SK-N-SH (cell line): ENCODE measurements around the gene PLET1. TPM values are rescaled to one million over a fixed set of nuclear protein-coding genes. Genes with fewer than 3 reads are reported as not detected.

Experiments used
- CTCF ChIA-PET: fragments of 300-600, 350-600 bp; formaldehyde crosslinking; extraction: SDS; loops from one replicate; lab custom pipeline; 2021; lab: Yijun Ruan, JAX
- POLR2A ChIA-PET: fragments of 350-600 bp; sonication (Branson Sonifier 250); formaldehyde crosslinking; extraction: SDS; loops from one replicate; lab custom pipeline; 2020; ENCODE audit warnings: antibody characterized with exemption, inconsistent platforms; lab: Yijun Ruan, JAX
- DNase-seq: peaks from one replicate; pipeline ENCODE4 v3.0.0; 2012
- H2AFZ ChIP-seq: fragments of 200-600 bp; sonication (generic); 2 replicates; pipeline ENCODE4 v1.8.1; 2016; ENCODE audit warnings: antibody characterized with exemption, mild to moderate bottlenecking, low read depth
- H3F3A ChIP-seq: fragments of 200-600 bp; sonication (generic); replicated peaks from 2 replicates; pipeline ENCODE3; 2016; ENCODE audit warnings: antibody characterized with exemption, mild to moderate bottlenecking; ENCODE audit not compliant: insufficient read depth
- H3K27ac ChIP-seq, 2 experiments: fragments of 200-500 bp in 1 of 2; fragments of 200-600 bp in 1 of 2; sonication (Bioruptor generic) in 1 of 2; sonication (generic), shearing (Covaris generic) in 1 of 2; 2 replicates each; pipeline versions ENCODE4 v1.5.1 to v1.6.1; 2014 to 2016; ENCODE audit warnings: low read depth in 2 of 2, inconsistent platforms in 1 of 2, low read length in 1 of 2, mild to moderate bottlenecking in 1 of 2, mixed read lengths in 1 of 2
- H3K27me3 ChIP-seq: fragments of 200-600 bp; sonication (generic), shearing (Covaris generic); 2 replicates; pipeline ENCODE4 v1.6.1; 2016; ENCODE audit warnings: mixed run types; ENCODE audit not compliant: insufficient read depth
- H3K36me3 ChIP-seq, 2 experiments: fragments of 200-500 bp in 1 of 2; fragments of 200-600 bp in 1 of 2; sonication (Bioruptor generic) in 1 of 2; sonication (generic) in 1 of 2; replicated peaks in 1 of 2; 2 replicates each; pipeline versions ENCODE3 to v1.5.1; 2014 to 2016; ENCODE audit warnings: low read length in 1 of 2, mild to moderate bottlenecking in 1 of 2; ENCODE audit not compliant: insufficient read depth in 2 of 2, control insufficient read depth in 1 of 2
- H3K4me1 ChIP-seq, 2 experiments: fragments of 200-500 bp in 1 of 2; fragments of 200-600 bp in 1 of 2; sonication (Bioruptor generic) in 1 of 2; sonication (generic), shearing (Covaris generic) in 1 of 2; 2 replicates each; pipeline versions ENCODE4 v1.5.1 to v1.6.1; 2014 to 2016; ENCODE audit warnings: low read depth in 1 of 2, low read length in 1 of 2, mixed run types in 1 of 2; ENCODE audit not compliant: insufficient read depth in 2 of 2, control insufficient read depth in 1 of 2
- H3K4me2 ChIP-seq: fragments of 200-600 bp; sonication (generic), shearing (Covaris generic); 2 replicates; pipeline ENCODE4 v1.6.1; 2017; ENCODE audit warnings: mixed run types
- H3K4me3 ChIP-seq, 2 experiments: fragments of 200-500 bp in 1 of 2; fragments of 200-600 bp in 1 of 2; sonication (Bioruptor generic) in 1 of 2; sonication (generic), shearing (Covaris generic) in 1 of 2; 2 replicates each; pipeline versions ENCODE4 v1.5.1 to v1.8.1; 2014 to 2016; ENCODE audit warnings: low read depth in 2 of 2, inconsistent platforms in 1 of 2, low read length in 1 of 2, mild to moderate bottlenecking in 1 of 2, mixed read lengths in 1 of 2, moderate library complexity in 1 of 2
- H3K79me2 ChIP-seq: fragments of 200-600 bp; sonication (generic); 2 replicates; pipeline ENCODE4 v1.8.1; 2017; ENCODE audit warnings: mild to moderate bottlenecking; ENCODE audit not compliant: insufficient read depth
- H3K9ac ChIP-seq: fragments of 200-600 bp; sonication (generic); 2 replicates; pipeline ENCODE4 v1.6.1; 2017; ENCODE audit warnings: mixed run types
- H3K9me2 ChIP-seq: fragments of 200-600 bp; sonication (generic); 2 replicates; pipeline ENCODE4 v1.6.1; 2017; ENCODE audit warnings: mixed run types
- H3K9me3 ChIP-seq: fragments of 200-600 bp; sonication (generic); 2 replicates; pipeline ENCODE4 v1.6.1; 2017; ENCODE audit warnings: mixed run types, mild to moderate bottlenecking, moderate library complexity
- H4K20me1 ChIP-seq: fragments of 200-600 bp; sonication (generic); 2 replicates; pipeline ENCODE4 v1.6.1; 2017; ENCODE audit warnings: mild to moderate bottlenecking, mixed run types; ENCODE audit not compliant: insufficient read depth
- CHD2 ChIP-seq: fragments of 150-350 bp; IDR thresholded peaks from 2 replicates; pipeline ENCODE4 v1.6.1; 2018; ENCODE audit warnings: low read length; ENCODE audit not compliant: partially characterized antibody
- EZH2phosphoT487 ChIP-seq: fragments of 200-600 bp; sonication (generic); IDR thresholded peaks from 2 replicates; pipeline ENCODE4 v1.6.1; 2017; ENCODE audit warnings: low read depth, mixed run types, mild to moderate bottlenecking, antibody characterized with exemption, moderate library complexity, borderline replicate concordance
- FOSL2 ChIP-seq: IDR thresholded peaks from 2 replicates; pipeline ENCODE4 v1.4.0; 2012; ENCODE audit warnings: low read depth, mild to moderate bottlenecking, moderate library complexity, borderline replicate concordance
- FOXJ3 ChIP-seq: sonication (generic); formaldehyde crosslinking; IDR thresholded peaks from 2 replicates; pipeline ENCODE4 v1.5.1; 2020; ENCODE audit warnings: mild to moderate bottlenecking, missing genetic modification reagents
- FOXM1 ChIP-seq: IDR thresholded peaks from 2 replicates; pipeline ENCODE4 v1.4.0; 2012; ENCODE audit warnings: low read depth, mild to moderate bottlenecking
- GABPA ChIP-seq: IDR thresholded peaks from 2 replicates; pipeline ENCODE4 v1.4.0; 2012; ENCODE audit warnings: low read depth, mild to moderate bottlenecking
- GATA2 ChIP-seq: sonication (generic); formaldehyde crosslinking; IDR thresholded peaks from 2 replicates; pipeline ENCODE4 v1.5.0; 2020; ENCODE audit warnings: mild to moderate bottlenecking, missing genetic modification reagents
- MXI1 ChIP-seq: IDR thresholded peaks from 2 replicates; pipeline ENCODE4 v1.6.1; 2012; ENCODE audit warnings: mild to moderate bottlenecking, low read depth, low read length, improper control_type of control experiment
- NRF1 ChIP-seq: IDR thresholded peaks from 2 replicates; pipeline ENCODE4 v1.6.1; 2012; ENCODE audit warnings: low read depth, mild to moderate bottlenecking, low read length
- POLR2AphosphoS5 ChIP-seq: IDR thresholded peaks from 2 replicates; pipeline ENCODE4 v1.6.1; 2012; ENCODE audit warnings: low read depth, low read length
- RAD21 ChIP-seq: IDR thresholded peaks from 2 replicates; pipeline ENCODE4 v1.6.1; 2012; ENCODE audit warnings: mild to moderate bottlenecking, low read length
- SIN3A ChIP-seq: IDR thresholded peaks from 2 replicates; pipeline ENCODE4 v1.6.1; 2012; ENCODE audit warnings: low read depth, mild to moderate bottlenecking, low read length, moderate library complexity, borderline replicate concordance
- SMC3 ChIP-seq: IDR thresholded peaks from 2 replicates; pipeline ENCODE4 v1.6.1; 2012; ENCODE audit warnings: low read depth, low read length, improper control_type of control experiment
- YY1 ChIP-seq: IDR thresholded peaks from 2 replicates; pipeline ENCODE4 v1.4.0; 2012; ENCODE audit warnings: low read depth, mild to moderate bottlenecking
- WGBS: methylation state at CpG from one replicate; pipeline ENCODE4 v1.1.6; 2017; ENCODE audit warnings: low lambda C conversion rate; 5-methylcytosine and 5-hydroxymethylcytosine counted together
- polyA plus RNA-seq, 3 experiments: library from polyadenylated mRNA; depleted of rRNA; stranded (reverse); fragments of >200 nt; gene quantifications; 2 replicates each; pipeline ENCODE4 v1.2.3, GENCODE V29; 2012
- TF ChIP-seq, protein P1 (sequence below): fragments of 150-350 bp; IDR thresholded peaks from 2 replicates; pipeline ENCODE4 v1.6.1; 2016; ENCODE audit warnings: mild to moderate bottlenecking, low read depth, low read length
- TF ChIP-seq, protein P2 (sequence below): fragments of 150-350 bp; IDR thresholded peaks from 2 replicates; pipeline ENCODE4 v1.6.1; 2017; ENCODE audit warnings: antibody characterized with exemption, low read length, low read depth, borderline replicate concordance
- TF ChIP-seq, protein P3 (sequence below): IDR thresholded peaks from 2 replicates; pipeline ENCODE4 v1.4.0; 2012; ENCODE audit warnings: low read depth, borderline replicate concordance
- TF ChIP-seq, protein P4 (sequence below): IDR thresholded peaks from 2 replicates; pipeline ENCODE4; 2012
- TF ChIP-seq, protein P5 (sequence below): IDR thresholded peaks from 2 replicates; pipeline ENCODE4 v1.6.1; 2012; ENCODE audit warnings: mild to moderate bottlenecking, low read depth, low read length, moderate library complexity

The PLET1 gene
- polyA plus RNA-seq, 1 of the 3 experiments (the other 2 are of a cell fraction) = not detected

DNA sequence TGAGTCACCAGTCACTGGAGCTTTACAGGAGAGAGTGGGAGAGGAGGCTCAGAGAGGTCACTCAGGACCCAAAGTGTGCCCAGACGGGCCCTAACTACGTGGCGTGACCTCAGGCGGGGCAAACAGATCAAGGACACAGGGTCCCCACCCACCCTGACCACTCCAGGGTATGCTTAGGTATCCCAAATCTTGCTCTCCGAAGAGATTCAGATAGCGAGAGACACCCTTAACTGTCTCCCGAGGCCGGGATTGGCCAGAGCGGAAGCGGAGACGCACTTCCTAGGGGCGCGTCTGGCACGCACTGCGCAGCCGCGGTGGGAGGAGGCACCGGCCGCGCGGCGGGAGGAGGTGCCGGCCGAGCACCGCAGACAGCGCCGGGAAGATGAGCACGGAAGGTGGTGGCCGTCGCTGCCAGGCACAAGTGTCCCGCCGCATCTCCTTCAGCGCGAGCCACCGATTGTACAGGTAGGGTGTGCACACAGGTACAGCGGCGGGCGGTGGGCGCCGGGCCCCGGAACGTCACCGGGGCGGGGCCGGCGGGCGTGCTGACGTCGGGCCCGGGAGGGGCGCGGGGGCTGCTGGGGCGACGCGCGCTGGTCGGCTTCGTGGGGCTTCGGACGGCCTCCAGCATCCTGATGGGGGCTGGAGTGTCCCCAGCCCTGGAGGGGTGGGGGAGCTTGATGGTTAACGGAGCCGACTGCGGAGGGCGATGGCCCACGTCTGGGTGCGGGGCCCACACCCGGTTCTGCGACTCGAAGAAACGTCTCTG lies 34.4 kb downstream of the PLET1 start, which contains the start of gene PTS (continued):
- TF ChIP-seq, protein P1, sequence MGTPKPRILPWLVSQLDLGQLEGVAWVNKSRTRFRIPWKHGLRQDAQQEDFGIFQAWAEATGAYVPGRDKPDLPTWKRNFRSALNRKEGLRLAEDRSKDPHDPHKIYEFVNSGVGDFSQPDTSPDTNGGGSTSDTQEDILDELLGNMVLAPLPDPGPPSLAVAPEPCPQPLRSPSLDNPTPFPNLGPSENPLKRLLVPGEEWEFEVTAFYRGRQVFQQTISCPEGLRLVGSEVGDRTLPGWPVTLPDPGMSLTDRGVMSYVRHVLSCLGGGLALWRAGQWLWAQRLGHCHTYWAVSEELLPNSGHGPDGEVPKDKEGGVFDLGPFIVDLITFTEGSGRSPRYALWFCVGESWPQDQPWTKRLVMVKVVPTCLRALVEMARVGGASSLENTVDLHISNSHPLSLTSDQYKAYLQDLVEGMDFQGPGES = no peak
- TF ChIP-seq POLR2AphosphoS5 (peak; percentile 93), FOXM1 (no peak), FOXJ3 (CRISPR knock-in tag) (no peak), SIN3A (0 out of 2 replicates have a peak, but pooled peaks have one; percentile 16), GATA2 (no peak), MXI1 (no peak), SMC3 (no peak)
- TF ChIP-seq, protein P2, sequence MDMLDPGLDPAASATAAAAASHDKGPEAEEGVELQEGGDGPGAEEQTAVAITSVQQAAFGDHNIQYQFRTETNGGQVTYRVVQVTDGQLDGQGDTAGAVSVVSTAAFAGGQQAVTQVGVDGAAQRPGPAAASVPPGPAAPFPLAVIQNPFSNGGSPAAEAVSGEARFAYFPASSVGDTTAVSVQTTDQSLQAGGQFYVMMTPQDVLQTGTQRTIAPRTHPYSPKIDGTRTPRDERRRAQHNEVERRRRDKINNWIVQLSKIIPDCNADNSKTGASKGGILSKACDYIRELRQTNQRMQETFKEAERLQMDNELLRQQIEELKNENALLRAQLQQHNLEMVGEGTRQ = no peak

DNA sequence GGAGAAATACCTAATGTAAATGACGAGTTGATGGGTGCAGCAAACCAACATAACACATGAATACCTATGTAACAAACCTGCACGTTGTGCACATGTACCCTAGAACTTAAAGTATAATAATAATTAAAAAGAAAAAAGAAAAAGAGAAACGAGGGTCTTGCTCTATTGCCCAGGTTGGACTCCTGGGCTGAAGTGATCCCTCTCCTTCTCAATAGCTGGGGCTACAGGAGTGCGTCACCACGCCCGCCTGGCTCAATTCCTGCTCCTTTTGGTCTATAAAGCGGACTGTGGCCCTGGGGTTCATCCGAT lies 35.0 kb downstream of the PLET1 start:
- Histone ChIP-seq H2AFZ (peak overlapping the region; percentile 100), H3K4me2 (peak overlapping the region; percentile 94), H4K20me1 (no peaks in the 10 kb centered on the region), H3K36me3 (peaks cover 20 to 21% of the 10 kb centered on the region in 2 experiments), H3K4me1 (peaks cover 18 to 30% of the 10 kb centered on the region in 2 experiments; a peak in 3 of 4 replicates), H3K27me3 (no peaks in the 10 kb centered on the region), H3K9me3 (no peaks in the 10 kb centered on the region), H3K9me2 (no peaks in the 10 kb centered on the region), H3K9ac (peak overlapping the region; percentile 76), H3K4me3 (peak overlapping the region; percentile 71 to 91), H3F3A (no peaks in the 10 kb centered on the region), H3K27ac (peak overlapping the region; percentile 78 to 97), H3K79me2 (peaks cover 42% of the 10 kb centered on the region)
- ChIA-PET POLR2A (interaction anchor here (0.9 to 1.7 kb wide), 2 partner anchors 40 to 45 kb away, joined by 3 to 6 read pairs; no protein-coding TSS in a partner anchor), CTCF (interaction anchor here (0.6 to 17.1 kb wide), 3 partner anchors 49 to 1437 kb away, joined by 3 to 620 read pairs (median 5); partner anchors contain the start of gene PLET1)
- DNase-seq = no peak
- WGBS = 53% methylated on average over 8 of the region's 8 CpGs
- TF ChIP-seq FOXM1 (no peak), MXI1 (no peak), POLR2AphosphoS5 (no peak), FOSL2 (no peak), GABPA (no peak), SMC3 (no peak), EZH2phosphoT487 (no peak), NRF1 (no peak), CHD2 (no peak), RAD21 (no peak), YY1 (no peak)
- TF ChIP-seq, protein P3, sequence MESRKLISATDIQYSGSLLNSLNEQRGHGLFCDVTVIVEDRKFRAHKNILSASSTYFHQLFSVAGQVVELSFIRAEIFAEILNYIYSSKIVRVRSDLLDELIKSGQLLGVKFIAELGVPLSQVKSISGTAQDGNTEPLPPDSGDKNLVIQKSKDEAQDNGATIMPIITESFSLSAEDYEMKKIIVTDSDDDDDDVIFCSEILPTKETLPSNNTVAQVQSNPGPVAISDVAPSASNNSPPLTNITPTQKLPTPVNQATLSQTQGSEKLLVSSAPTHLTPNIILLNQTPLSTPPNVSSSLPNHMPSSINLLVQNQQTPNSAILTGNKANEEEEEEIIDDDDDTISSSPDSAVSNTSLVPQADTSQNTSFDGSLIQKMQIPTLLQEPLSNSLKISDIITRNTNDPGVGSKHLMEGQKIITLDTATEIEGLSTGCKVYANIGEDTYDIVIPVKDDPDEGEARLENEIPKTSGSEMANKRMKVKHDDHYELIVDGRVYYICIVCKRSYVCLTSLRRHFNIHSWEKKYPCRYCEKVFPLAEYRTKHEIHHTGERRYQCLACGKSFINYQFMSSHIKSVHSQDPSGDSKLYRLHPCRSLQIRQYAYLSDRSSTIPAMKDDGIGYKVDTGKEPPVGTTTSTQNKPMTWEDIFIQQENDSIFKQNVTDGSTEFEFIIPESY = no peak
- TF ChIP-seq, protein P4, sequence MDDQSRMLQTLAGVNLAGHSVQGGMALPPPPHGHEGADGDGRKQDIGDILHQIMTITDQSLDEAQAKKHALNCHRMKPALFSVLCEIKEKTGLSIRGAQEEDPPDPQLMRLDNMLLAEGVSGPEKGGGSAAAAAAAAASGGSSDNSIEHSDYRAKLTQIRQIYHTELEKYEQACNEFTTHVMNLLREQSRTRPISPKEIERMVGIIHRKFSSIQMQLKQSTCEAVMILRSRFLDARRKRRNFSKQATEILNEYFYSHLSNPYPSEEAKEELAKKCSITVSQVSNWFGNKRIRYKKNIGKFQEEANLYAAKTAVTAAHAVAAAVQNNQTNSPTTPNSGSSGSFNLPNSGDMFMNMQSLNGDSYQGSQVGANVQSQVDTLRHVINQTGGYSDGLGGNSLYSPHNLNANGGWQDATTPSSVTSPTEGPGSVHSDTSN = no peak
- TF ChIP-seq, protein P1 = no peak
- TF ChIP-seq, protein P5, sequence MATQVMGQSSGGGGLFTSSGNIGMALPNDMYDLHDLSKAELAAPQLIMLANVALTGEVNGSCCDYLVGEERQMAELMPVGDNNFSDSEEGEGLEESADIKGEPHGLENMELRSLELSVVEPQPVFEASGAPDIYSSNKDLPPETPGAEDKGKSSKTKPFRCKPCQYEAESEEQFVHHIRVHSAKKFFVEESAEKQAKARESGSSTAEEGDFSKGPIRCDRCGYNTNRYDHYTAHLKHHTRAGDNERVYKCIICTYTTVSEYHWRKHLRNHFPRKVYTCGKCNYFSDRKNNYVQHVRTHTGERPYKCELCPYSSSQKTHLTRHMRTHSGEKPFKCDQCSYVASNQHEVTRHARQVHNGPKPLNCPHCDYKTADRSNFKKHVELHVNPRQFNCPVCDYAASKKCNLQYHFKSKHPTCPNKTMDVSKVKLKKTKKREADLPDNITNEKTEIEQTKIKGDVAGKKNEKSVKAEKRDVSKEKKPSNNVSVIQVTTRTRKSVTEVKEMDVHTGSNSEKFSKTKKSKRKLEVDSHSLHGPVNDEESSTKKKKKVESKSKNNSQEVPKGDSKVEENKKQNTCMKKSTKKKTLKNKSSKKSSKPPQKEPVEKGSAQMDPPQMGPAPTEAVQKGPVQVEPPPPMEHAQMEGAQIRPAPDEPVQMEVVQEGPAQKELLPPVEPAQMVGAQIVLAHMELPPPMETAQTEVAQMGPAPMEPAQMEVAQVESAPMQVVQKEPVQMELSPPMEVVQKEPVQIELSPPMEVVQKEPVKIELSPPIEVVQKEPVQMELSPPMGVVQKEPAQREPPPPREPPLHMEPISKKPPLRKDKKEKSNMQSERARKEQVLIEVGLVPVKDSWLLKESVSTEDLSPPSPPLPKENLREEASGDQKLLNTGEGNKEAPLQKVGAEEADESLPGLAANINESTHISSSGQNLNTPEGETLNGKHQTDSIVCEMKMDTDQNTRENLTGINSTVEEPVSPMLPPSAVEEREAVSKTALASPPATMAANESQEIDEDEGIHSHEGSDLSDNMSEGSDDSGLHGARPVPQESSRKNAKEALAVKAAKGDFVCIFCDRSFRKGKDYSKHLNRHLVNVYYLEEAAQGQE = no peak
